H1 (cell line): ENCODE data around the gene SNHG17. TPM values are rescaled to one million over a fixed set of nuclear protein-coding genes. Genes with fewer than 3 reads are reported as not detected.
A peak's percentile ranks its signal among the peaks of the same experiment; 100 is the strongest.

Experiments
- CHD2 ChIP-seq: IDR thresholded peaks from 2 replicates; pipeline ENCODE4 v1.6.1; 2012; ENCODE audit warnings: low read length, improper control_type of control experiment
- JUN ChIP-seq: IDR thresholded peaks from 2 replicates; pipeline ENCODE4 v1.6.1; 2011; ENCODE audit warnings: low read depth, mild to moderate bottlenecking, improper control_type of control experiment, low read length
- KDM1A ChIP-seq: fragments of 200-600, 300-600 bp; sonication (generic); IDR thresholded peaks from 2 replicates; pipeline ENCODE4 v1.7.1; 2016; ENCODE audit warnings: mild to moderate bottlenecking, low read length, borderline replicate concordance
- SP1 ChIP-seq: IDR thresholded peaks from 2 replicates; pipeline ENCODE4 v1.6.1; 2011; ENCODE audit warnings: low read depth, low read length
- polyA plus RNA-seq, 7 experiments: library from polyadenylated mRNA; depleted of rRNA in 3 of 7; stranded (reverse) in 5 of 7; unstranded in 2 of 7; fragments of >200 nt in 5 of 7; fragments of 200-250 nt in 2 of 7; gene quantifications; 1 replicate in 5 of 7; 2 replicates in 1 of 7; 4 replicates in 1 of 7; pipeline versions ENCODE4 v1.2.1 to v1.2.3, GENCODE V29; 2011 to 2013; ENCODE audit warnings: missing spikeins in 2 of 7, mixed read lengths in 2 of 7
- total RNA-seq: library from RNA; stranded (reverse); fragmentation: NEBNext Ultra II Directional; extraction: Animal tissue kit (Norgen Biotek cat#: 25700); gene quantifications from 2 replicates; pipeline ENCODE4 v1.2.1, GENCODE V29; 2021

Gene SNHG17
- total and polyA plus RNA-seq, 2 of the 8 experiments (the other 6 are each of a cell fraction or from before 2014, with no cell fraction given) = 59.4 to 59.8 TPM

- TF ChIP-seq SP1 (0 out of 2 replicates have a peak, but pooled peaks have one; percentile 12), CHD2 (no peak), KDM1A (peak; percentile 88), JUN (no peak)
Measured at GRCh38 chr20:38473367-38473795, 38.3 kb upstream of the SNHG17 start (continued).
